Middle frontal gyrus (tissue), 1 donor: ENCODE measurements around the gene ASIC1.
"Not testable (repeated sequence)": the region's sequence is repeated elsewhere in the genome, so short reads cannot be mapped to it uniquely, and the experiment has no call there.

Source experiments
- DNase-seq: peaks from one replicate; pipeline ENCODE4 v3.0.0-alpha.2; 2015; ENCODE audit warnings: low spot score; ENCODE audit errors: extremely low spot score

Gene ASIC1

GRCh38 chr12:50084409-50084774 is 27.0 kb downstream of the ASIC1 start:
- DNase-seq, result not testable (repeated sequence)

- peak; percentile 89 for DNase-seq
Measured at GRCh38 chr12:50084775-50085614, 27.6 kb downstream of the ASIC1 start, which contains the start of gene SMARCD1. TSS of gene SMARCD1 (plus strand) at chr12:50085342. CDS start at chr12:50085370, 28 bp downstream.

DNA sequence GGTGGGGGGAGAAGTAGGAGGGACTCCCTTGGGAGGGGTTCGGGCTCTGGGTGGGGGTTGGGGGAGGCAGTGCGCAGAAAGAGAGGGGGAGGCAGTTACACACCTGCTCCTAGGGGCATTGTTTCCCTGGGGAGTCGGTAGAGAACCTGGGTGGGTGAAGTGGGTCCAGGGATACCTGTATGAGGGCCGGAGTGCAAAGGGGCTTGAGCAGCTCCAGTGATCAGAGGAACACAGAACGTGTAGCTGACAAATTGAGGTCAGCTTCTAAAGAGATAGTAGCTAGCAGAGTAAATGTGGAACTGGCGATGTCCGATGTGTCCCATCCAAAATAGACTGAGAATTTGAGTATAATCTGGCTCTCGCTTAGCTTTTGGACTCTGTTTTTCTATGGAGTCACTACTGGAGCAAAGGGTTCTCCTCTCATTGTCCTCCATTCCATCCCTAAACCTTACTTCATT is 28.2 kb downstream of the ASIC1 start:
- DNase-seq, result no peak

DNA sequence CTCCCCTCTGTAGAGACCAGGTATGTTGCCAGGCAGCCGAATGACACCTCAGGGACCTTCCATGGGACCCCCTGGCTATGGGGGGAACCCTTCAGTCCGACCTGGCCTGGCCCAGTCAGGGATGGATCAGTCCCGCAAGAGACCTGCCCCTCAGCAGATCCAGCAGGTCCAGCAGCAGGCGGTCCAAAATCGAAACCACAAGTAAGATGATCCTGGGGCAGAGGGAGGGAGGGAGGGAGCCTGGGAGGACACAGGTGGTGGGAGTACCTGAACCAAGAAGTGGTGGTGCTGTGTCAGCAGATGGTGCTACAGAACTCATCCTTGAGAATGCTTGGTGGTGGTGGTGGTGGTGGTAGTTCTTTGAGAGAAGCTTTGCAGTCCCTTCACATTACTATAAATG is 28.8 kb downstream of the ASIC1 start:
- DNase-seq, result no peak

GRCh38 chr12:50087151-50087550 is 29.8 kb downstream of the ASIC1 start:
- no peak for DNase-seq

DNA sequence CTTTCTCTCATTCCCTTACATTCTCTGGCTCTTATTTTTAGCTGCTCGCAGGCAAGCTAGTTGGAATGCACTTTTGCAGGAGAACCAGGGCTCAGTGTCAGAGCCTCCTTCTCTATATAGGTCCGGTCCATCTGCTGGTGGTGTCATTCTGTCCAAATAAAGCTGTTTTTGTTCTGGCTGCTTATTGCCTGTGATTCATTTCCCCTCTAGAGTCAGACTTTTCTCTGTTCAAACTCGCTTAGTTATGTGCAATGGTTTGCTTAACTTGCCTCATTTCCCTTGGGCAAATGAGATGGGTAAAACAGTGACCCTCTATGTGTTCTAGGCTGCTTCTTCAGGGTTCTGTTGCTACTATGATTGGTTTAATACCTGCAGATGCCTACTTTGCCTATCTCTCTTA is 30.6 kb downstream of the ASIC1 start:
- DNase-seq, result no peak

- no peak for DNase-seq
Measured at GRCh38 chr12:50088577-50089335, 31.4 kb downstream of the ASIC1 start.

GRCh38 chr12:50089730-50090129 is 32.3 kb downstream of the ASIC1 start:
- DNase-seq, result no peak

DNA sequence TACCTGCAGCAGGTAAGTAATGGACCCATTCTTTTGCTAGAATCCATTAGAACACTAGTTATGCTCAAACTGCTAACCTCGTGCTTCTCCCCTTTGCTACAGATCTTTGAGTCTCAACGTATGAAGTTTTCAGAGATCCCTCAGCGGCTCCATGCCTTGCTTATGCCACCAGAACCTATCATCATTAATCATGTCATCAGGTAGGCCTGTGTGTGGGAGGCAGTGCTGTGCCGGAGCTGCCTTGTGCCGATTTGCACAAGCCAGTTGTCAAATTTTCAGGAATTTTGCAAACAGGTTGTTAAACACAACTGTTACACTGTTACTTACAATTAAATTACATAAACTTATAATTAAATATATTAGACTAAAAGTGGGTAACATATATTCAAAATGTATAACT is 33.0 kb downstream of the ASIC1 start:
- DNase-seq, result no peak

GRCh38 chr12:50097952-50098351 is 40.6 kb downstream of the ASIC1 start:
- no peak for DNase-seq

GRCh38 chr12:50099302-50100008 is 42.1 kb downstream of the ASIC1 start:
- no peak for DNase-seq

GRCh38 chr12:50100561-50100960 is 43.2 kb downstream of the ASIC1 start:
- DNase-seq, result no peak

- no peak for DNase-seq
Measured at GRCh38 chr12:50101663-50102062, 44.3 kb downstream of the ASIC1 start.

GRCh38 chr12:50102131-50102531 is 44.7 kb downstream of the ASIC1 start:
- peak; percentile 35 for DNase-seq

DNA sequence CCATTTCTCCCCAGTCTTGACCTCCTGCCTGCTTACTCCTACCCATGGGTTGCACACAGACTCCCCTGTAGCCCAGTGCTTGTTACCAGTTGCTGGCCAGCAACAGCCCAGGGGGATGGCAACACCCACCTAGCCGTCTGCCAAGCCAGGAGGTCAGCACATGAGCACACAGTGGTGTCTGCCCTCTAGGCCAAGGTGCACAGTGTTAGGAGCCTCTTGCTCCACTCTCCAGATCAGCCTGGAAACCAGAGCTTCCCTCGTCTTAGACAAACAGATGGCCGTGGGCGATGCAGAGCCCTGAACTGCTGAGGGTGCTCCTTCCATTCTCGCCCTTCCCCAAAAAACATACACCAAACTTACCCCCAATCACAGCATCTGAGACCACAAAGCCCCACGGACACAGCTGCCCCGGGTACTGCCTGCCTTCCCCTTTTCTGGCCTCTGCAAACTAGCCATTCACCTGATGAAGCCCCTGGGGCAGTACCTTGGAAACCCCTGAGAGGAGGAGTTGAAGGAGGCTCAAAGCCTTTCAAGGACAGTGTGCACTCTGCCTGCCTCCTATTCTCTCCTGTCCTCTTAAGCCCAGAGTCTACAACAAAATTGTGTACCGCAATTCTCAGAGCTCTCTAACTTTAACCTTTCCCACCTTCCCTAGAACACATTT is 45.4 kb downstream of the ASIC1 start:
- no peak for DNase-seq

DNA sequence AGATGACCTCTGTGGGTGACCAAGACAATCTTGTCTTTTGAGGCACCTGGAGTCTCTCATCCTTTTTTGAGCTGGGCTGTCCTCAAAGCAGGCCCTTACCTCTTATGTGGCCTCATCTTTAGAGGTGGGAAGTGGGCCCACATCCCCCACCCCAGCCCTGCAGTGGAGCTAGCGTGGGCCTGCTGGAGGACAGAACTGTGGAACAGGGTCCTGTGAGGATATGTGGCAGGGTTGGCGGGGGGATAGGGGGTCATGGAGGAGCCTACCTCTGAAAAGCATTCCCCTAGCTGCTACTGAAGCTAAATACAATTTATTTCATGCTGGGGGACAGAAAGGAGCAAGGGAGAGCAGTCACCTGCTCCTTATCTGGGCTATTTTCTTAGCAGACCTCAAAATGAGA is 46.0 kb downstream of the ASIC1 start:
- DNase-seq, result no peak

DNA sequence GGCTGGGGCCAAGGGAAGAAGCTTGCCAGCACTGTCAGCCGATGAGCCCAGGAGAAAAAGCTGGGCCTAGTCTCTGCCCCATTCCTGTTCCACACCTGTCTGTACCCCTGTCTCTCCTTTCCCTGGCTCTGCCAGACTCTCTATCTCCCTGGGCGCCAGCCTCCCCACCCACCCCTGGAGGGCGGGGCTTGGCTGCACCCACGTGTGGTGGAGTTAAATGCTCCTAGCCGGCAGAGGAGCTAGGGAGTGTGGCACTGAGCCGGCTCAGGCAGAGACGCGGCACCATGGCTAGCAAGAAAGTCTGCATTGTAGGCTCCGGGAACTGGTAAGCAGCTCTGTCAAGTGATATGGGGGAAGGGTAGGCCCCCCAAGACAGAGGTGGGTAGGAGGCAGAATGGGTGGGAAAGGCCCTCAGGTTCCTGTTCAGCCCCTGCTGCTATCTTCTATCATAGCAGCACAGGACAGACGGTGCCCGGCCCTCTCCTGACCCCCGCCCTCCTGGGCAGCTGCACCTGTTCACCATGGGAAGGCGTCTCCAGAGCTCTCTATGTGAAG is 46.4 kb downstream of the ASIC1 start, which contains the start of gene GPD1:
Gene GPD1 (plus strand): TSS at position 242 of the 555 bp plus-strand sequence. CDS start 43 bp downstream, at position 285.
- peak; percentile 79 for DNase-seq

DNA sequence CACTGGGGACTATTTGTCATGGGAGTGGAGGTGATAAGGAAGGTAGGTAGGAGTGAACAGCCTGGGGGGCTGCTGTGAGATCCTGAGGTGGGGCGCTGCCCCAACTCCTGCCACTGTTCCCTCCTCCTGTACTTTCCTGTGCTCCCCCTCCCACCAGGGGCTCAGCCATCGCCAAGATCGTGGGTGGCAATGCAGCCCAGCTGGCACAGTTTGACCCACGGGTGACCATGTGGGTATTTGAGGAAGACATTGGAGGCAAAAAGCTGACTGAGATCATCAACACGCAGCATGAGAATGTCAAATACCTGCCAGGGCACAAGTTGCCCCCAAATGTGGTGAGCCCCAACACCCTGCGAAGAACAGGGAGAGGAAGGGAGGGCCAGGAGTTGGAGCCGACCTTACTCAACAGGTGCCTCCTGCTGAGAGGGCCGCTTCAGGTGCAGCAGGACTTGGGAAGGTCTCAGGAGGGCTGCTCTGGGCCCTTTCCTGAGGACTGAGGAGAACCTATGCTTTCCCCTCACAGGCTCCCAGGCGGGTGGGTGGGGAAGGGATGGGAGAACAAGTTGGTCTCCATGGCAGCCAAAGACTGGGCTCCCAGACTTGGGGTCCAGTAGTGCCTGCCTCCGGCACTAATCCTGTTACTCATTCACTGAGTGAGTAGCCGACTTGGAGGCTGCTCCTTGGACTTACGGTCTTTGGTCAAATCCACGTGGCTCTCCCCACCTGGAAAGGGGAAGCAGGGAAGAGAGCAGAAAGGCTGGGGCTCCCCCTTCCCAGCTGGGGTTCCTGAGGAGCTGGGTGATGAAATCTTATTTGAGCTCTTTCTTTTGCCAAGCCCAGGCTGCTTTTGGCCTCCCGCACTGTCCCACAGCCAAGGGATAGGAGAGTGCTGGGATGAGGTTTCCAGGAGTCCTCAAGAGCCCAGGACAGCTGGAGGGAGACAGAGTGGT is 47.3 kb downstream of the ASIC1 start:
- no peak for DNase-seq

- no peak for DNase-seq
Measured at GRCh38 chr12:50105913-50106450, 48.6 kb downstream of the ASIC1 start.
